Measurements from ENCODE around the gene PGK1. TPM values are rescaled to one million over a fixed set of nuclear protein-coding genes. Genes with fewer than 3 reads are reported as not detected.
"Not testable (repeated sequence)": the region's sequence is repeated elsewhere in the genome, so short reads cannot be mapped to it uniquely, and the experiment has no call there.

Gene PGK1
- total RNA-seq, 4 donors from 2014 or later: 174 to 270 (median 207) TPM

DNA sequence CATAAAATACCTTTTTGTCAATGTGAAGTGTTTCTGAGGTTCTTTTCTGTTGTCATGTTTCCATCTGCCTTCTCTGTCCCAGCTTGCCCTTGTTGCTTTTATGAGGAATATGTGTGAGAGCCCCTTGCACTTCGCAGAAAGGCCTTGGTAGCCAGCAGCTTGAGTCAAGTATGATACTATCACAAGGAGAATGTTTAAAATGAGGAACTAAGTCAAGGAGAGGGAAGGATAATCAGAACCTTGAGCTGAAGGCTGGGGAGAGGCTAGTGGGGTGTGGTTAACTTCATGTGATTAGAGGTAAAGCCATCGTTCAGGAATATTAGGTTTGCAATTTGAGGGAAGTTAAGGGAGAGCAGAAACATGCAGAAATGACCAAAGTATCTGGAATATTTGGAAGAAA is 12.7 kb downstream of the PGK1 start:
- ATAC-seq (ENCODE audit: low FRiP score) (no peak), DNase-seq (ENCODE audit: low spot score) (no peak)
- no peak for TF ChIP-seq CTCF (IDR thresholded peaks at IDR 0.05)

DNA sequence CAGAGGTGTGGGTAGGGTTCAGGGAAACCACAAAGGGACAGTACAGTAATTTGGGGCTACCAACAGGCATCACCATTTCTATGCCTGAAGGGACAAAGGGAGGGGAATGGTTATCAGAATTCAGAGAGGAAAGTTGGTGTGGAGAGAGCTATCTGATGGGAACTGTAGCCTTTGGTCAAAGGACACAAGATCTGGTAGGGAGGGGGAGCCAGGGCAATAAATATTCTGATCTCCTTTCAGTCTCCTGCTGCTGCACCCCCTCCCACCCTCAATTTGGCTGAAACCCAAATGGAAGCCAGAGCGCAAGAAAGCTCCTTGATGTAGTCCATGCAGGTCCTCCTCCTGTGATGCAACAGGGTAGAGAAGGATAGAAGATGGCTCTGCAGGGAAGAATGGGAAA is 14.6 kb downstream of the PGK1 start:
- ATAC-seq (ENCODE audit: low FRiP score) (no peak), DNase-seq (ENCODE audit: low spot score) (no peak)
- TF ChIP-seq CTCF (IDR thresholded peaks at IDR 0.05): no peak

DNA sequence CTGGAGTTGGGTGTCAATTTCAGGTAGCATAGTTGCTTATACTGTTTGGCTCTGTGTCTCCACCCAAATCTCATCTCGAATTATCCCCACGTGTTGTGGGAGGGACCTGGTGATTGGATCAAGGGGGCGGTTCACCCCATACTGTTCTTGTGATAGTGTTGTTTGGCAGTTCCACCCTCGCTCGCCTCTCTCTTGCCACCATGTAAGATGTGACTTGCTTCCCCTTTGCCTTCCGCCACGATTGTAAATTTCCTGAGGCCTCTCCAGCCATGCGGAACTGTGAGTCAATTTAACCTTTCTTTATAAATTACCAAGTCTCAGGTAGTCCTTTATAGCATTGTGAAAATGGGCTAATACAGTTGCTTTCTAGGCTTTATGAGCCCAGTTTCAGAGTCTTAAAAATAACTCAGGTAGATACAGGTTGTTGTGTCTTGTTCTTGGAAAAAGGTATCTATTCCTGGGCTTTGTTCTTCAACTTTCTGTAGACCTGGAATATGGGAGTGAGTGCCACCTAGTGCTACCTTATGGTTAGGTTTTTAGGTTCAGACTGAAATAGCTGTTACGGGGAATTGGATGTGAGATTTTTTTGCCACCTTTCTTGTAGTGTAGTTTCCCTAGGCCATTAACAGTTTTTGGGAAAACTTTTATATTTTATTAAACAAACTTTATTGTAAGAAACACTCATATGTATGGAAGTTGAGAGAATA is 15.6 kb downstream of the PGK1 start:
- ATAC-seq (ENCODE audit: low FRiP score) (no peak), DNase-seq (ENCODE audit: low spot score) (no peak)
- TF ChIP-seq CTCF (IDR thresholded peaks at IDR 0.05): no peak

GRCh38 chrX:78123190-78123589 is 19.1 kb downstream of the PGK1 start:
- no peak for DNase-seq (ENCODE audit: low spot score)
- TF ChIP-seq CTCF (IDR thresholded peaks at IDR 0.05): no peak
- no peak for ATAC-seq (ENCODE audit: low FRiP score)

- DNase-seq (ENCODE audit: low spot score): no peak
- no peak for TF ChIP-seq CTCF (IDR thresholded peaks at IDR 0.05)
- no peak for ATAC-seq (ENCODE audit: low FRiP score)
Observed at GRCh38 chrX:78124307-78124706, 20.3 kb downstream of the PGK1 start.

GRCh38 chrX:78125148-78125547 is 21.1 kb downstream of the PGK1 start:
- no peak for TF ChIP-seq CTCF (IDR thresholded peaks at IDR 0.05)
- DNase-seq (ENCODE audit: low spot score): no peak
- no peak for ATAC-seq (ENCODE audit: low FRiP score)

GRCh38 chrX:78125781-78126180 is 21.7 kb downstream of the PGK1 start:
- ATAC-seq (ENCODE audit: low FRiP score); DNase-seq (ENCODE audit: low spot score): not testable (repeated sequence)
